ENCODE data around the gene HBZ. TPM values are rescaled to one million over a fixed set of nuclear protein-coding genes. Genes with fewer than 3 reads are reported as not detected.
"Not testable (repeated sequence)": the region's sequence is repeated elsewhere in the genome, so short reads cannot be mapped to it uniquely, and the experiment has no call there.

HBZ gene
- total and polyA plus RNA-seq, 2 of the 8 experiments (the other 6 are each of a cell fraction or from before 2014, with no cell fraction given), result 0.12 TPM; not detected in 1

GRCh38 chr16:173928-174769, 21.7 kb downstream of the HBZ start:
- H3K4me2 ChIP-seq (ENCODE audit: insufficient read depth in 1 of 2, low read depth in 2 of 2, low read length in 2 of 2); H2BK5ac ChIP-seq (ENCODE audit: low read depth, low read length); H3K4me3 ChIP-seq (ENCODE audit: extremely low read depth in 1 of 4, insufficient read depth in 2 of 4, low read depth in 3 of 4, low read length in 4 of 4); H2BK20ac ChIP-seq (ENCODE audit: low read length); H3K36me3 ChIP-seq (ENCODE audit: control insufficient read depth in 2 of 4, insufficient read depth in 4 of 4, low read length in 3 of 4); H3K27ac ChIP-seq (ENCODE audit: low read depth, low read length); FAIRE-seq; POLR2A ChIA-PET (ENCODE audit: partially characterized antibody); H4K8ac ChIP-seq (ENCODE audit: extremely low read depth, insufficient read depth, low read length); H2AFZ ChIP-seq (ENCODE audit: low read length); H3K23ac ChIP-seq (ENCODE audit: insufficient read length); H4K91ac ChIP-seq (replicated peaks; ENCODE audit: insufficient read length, low read length); H3K9me3 ChIP-seq (ENCODE audit: insufficient read depth in 2 of 2, low read depth in 1 of 2, low read length in 1 of 2); H4K5ac ChIP-seq (ENCODE audit: insufficient read length, low read depth, low read length); H3K79me1 ChIP-seq (ENCODE audit: low read depth, low read length); H3K9ac ChIP-seq (replicated peaks in 1 of 4; ENCODE audit: extremely low read depth in 1 of 4, low read depth in 3 of 4, low read length in 3 of 4); H2BK120ac ChIP-seq (replicated peaks; ENCODE audit: low read depth, low read length); H3K23me2 ChIP-seq (ENCODE audit: low read depth, low read length); H3K4ac ChIP-seq (replicated peaks; ENCODE audit: insufficient read length, low read depth, low read length); H2BK12ac ChIP-seq (ENCODE audit: low read depth, low read length); H2AK5ac ChIP-seq (ENCODE audit: low read depth, low read length); H3K18ac ChIP-seq (ENCODE audit: extremely low read depth, low read length); H3K4me1 ChIP-seq (replicated peaks in 1 of 4; ENCODE audit: control insufficient read depth in 3 of 4, insufficient read depth in 4 of 4, low read length in 3 of 4); H3K56ac ChIP-seq (replicated peaks; ENCODE audit: insufficient read length, low read depth, low read length); DNase-seq (ENCODE audit: low read depth in 1 of 2, low spot score in 2 of 2); H3K14ac ChIP-seq (ENCODE audit: insufficient read length); H2BK15ac ChIP-seq (ENCODE audit: low read length); H3K79me2 ChIP-seq (ENCODE audit: control insufficient read depth in 1 of 2, insufficient read depth in 2 of 2, low read length in 2 of 2): not testable (repeated sequence)
- WGBS, 2 experiments (ENCODE audit: extremely low coverage in 1 of 2, insufficient coverage in 1 of 2, insufficient read length in 1 of 2, insufficient replicate concordance in 2 of 2, low coverage in 1 of 2, low lambda C conversion rate in 2 of 2, missing lambda C conversion rate in 1 of 2), result 29% methylated on average over 4 of the region's 13 CpGs; no CpG with 5 or more reads in 1 of the 2 experiments
- Histone ChIP-seq H3K27me3 (replicated peaks in 1 of 4; ENCODE audit: control insufficient read depth in 3 of 4, extremely low read depth in 1 of 4, insufficient read depth in 3 of 4, low read length in 3 of 4) (peaks cover 54 to 83% (median 73%) of the 10 kb centered on the region in 4 experiments), H4K20me1 (replicated peaks in 1 of 2; ENCODE audit: control insufficient read depth in 1 of 2, insufficient read depth in 2 of 2, low read length in 2 of 2) (peaks cover 8 to 16% of the 10 kb centered on the region in 2 experiments)
- CTCF ChIA-PET (ENCODE audit: partially characterized antibody), result interaction anchor here (1.2 to 1.9 kb wide), 2 partner anchors 67 to 109 kb away, joined by 4 to 5 read pairs; no protein-coding TSS in a partner anchor
